GM15510 (cell line): ENCODE data around the gene F5.

Experiments
- POLR2A ChIP-seq: IDR thresholded peaks from 3 replicates; pipeline ENCODE4 v1.6.1; 2011; ENCODE audit warnings: borderline replicate concordance; ENCODE audit not compliant: insufficient read length; ENCODE audit errors: extremely low read depth

The F5 gene

GRCh38 chr1:169571450-169571849 lies 14.8 kb downstream of the F5 start:
- no peak for TF ChIP-seq POLR2A

DNA sequence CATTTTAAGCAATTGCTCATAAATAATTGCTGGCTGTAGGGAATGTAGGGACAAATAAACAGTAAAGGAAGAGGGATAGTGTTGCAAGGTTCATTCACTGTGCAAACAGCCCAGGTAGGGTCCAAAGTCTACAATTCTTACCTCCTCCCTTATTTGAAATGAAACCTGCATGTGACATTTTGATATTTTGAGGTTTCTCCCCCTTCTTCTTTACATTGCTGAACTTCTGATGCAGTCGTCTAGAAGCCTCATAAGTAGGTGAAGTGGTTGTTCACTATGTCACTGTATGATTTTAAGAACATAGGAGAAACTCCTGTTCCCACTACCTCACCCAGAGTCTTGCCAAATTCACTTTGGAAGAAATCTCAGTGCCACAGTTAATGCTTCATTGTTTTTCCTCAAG lies 16.1 kb downstream of the F5 start:
- TF ChIP-seq POLR2A: no peak

- TF ChIP-seq POLR2A: no peak
These were observed 17.8 kb downstream of the F5 start for GRCh38 chr1:169568497-169568896.

- no peak for TF ChIP-seq POLR2A
These were observed 20.7 kb downstream of the F5 start for GRCh38 chr1:169565335-169566271.

DNA sequence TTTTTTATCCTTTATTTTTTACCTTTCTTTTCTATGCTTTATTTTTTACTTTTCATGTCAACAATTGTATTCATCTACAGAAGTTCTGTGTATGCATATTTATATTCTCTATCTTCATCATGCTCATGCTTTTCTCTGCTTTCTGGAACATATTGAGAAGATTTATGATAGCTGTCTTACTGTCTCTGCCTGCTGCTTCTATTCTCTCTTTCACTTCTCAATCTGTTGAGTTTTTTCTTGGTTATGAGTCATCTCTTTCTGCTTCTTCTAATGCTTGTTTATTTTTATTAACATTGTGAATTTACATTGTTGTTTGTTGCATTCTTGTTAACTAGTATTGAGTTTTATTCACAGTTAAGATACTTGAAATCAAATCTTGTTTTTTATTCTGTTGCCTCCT lies 22.6 kb downstream of the F5 start:
- no peak for TF ChIP-seq POLR2A

DNA sequence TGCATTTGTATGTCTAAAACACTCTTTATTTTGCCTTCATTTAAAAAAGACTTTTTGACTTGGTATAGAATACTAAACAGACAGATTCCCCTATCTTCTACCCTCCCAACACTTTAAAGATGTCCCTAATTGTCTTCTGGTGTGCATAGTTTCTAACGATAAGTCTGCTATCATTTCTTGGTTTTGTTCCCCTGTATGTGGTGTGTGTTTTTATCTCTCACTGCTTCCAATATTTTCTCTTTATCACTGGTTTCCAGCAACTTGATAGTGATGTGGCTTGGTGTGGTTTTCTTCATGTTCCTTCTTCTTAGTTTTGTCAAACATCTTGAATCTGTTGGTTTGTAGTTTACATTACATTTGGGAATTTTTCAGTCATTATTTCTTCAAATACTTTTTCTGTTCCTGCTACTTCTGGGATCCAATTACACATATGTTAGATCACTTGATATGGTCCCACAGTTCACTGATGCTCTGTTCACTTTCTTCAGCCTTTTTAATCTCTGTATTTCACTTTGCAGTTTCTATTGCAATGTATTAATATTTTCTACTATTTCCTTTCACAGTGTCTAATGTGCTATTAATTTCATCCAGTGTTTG lies 23.2 kb downstream of the F5 start:
- TF ChIP-seq POLR2A: no peak

DNA sequence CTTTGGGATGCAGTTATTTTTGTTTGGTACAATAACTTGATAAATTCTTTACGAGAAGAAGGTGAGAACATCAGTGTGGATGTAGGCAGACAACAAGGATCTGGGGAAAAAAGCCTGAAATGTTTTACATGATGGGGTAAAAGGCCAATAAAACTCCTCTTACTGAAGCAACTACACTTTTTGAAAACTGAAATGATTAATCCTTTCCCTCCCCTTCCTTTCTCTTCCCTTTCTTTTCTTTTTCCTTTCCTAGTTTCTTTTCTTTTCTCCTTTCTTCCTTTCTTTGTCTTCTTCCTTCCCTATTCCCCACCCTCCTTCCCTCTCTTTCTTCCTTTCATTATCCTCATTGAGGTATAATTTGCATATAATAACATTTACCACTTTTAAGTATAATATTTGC lies 24.6 kb downstream of the F5 start:
- no peak for TF ChIP-seq POLR2A

DNA sequence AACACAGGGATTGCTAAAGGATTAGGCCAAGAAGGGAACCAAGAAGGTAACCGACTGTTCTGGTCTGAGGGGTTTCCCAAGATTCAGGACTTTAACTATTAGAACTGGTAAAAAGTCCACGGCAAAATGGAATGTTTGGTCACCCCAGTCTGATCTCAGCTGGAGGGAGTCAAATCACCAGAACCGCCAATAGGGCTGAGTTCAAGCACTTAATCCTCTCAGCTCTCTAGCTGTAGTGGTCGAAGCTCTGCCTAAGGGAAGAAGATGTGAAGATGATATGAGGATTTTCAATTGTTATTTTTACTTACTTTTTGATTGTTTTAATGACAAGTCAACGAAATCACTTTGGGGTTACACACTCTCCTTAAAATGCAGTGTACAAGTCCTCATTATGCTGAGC lies 29.1 kb downstream of the F5 start:
- no peak for TF ChIP-seq POLR2A

DNA sequence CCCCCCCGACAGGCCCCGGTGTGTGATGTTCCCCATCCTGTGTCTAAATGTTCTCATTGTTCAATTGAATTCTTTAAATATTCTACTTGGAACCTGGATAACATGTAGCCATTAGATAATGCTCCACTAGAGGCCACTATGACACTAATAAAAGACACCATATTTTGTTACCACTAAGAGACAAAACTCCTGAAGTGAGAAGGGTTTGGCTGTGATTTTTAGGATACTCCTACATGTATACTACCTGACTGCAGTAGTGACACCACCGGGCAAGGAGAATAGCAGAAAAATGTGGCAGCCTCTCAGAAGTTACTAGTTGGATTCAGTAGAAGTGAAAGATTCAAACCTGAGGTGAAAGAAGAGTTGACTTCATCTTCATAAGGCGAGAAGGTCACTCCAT lies 36.0 kb downstream of the F5 start:
- TF ChIP-seq POLR2A: no peak

- TF ChIP-seq POLR2A: no peak
These were observed 38.0 kb downstream of the F5 start for GRCh38 chr1:169548282-169548681.

DNA sequence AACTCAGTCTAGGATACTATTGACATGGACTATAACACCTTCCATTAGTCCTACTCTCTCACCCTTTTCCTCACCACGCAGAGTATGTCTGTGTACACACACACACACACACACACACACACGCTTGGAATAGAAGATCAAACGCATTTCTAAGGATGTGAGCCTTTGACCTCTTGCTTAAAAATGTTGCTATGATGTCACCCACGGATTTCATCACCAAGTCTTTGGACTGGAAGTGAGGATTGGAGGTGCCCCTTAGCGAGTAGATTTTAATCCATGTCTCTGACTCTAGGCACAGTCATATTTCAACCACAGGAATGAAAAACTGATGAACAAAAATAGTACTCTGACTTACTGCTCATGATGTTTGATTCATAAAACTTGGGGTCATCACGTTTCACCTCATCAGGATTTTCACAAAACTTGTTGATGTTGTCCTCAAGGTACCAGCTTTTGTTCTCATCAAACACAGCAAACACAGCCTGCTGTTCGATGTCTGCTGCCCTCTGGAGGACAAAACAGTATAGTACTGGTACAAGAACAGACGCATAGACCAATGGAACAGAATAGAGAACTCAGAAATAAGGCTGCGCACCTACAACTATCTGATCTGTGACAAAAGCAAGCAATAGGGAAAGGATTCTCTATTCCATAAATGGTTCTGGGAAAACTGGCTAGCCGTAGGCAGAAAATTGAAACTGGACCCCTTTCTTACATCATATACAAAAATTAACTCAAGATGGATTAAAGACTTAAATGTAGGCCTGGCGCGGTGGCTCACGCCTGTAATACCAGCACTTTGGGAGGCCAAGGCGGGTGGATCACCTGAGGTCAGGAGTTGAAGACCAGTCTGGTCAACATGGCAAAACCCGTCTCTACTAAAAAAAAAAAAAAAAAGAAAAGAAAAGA lies 39.9 kb downstream of the F5 start:
- TF ChIP-seq POLR2A: no peak

- no peak for TF ChIP-seq POLR2A
These were observed 40.8 kb downstream of the F5 start for GRCh38 chr1:169545472-169545871.

DNA sequence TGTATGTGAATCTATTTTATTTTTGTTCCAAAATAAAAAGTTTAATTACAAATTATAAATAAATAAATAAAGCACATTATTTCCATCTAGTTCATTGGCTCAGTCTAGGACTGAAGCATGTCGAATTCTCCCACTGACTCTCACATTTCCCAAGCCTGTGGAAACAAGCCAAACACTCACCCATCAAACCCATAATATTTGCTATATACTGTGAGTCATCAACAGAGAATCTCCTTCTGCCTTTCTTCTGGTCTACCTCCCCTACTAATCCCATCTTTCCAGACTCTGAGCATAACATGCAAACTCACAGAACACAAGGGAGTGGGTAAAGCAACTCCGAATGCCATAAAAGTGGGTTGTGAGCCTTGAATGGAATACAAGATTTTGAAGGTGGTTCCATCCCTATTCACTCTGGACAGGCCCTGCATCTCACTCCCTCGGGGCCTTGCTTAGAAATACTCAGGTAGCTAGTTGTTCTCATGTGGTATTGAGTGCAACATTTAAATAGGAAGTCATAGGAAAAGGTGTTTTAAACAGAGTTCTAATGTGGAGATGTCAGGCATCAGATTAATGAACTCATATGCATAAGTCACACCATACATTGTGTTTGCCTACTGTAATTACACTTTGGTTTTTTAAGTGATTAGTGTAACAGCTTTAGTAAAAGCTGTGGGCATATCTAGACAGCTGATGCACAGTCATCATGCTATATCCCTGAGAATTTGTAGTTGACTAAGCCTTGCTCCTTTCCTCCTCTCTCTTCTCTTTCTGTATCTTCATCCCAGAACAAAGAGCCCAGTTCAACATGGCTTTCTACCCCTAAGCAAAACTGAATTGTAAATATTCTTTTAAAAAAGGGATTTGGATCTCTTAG lies 47.0 kb downstream of the F5 start:
- no peak for TF ChIP-seq POLR2A

- no peak for TF ChIP-seq POLR2A
These were observed 51.6 kb downstream of the F5 start for GRCh38 chr1:169534653-169535052.

DNA sequence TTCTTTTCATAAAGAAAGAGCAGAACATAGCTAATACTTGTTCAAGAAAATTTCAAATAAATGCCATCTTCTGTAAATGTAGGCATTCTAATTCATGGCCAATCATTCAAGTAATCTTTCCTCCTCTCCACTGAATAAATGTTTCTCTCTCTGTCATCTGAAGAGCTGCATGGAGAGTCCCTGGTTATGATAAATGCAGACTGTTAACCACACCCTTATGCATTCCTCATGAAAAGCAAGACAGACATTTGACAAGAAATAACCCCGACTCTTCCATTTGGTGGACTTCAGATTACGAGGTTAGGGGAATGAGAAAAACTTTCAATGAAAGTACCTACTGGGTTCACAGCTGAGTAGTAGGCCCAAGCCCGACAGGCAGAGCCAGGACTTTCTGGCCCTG lies 55.8 kb downstream of the F5 start:
- TF ChIP-seq POLR2A: no peak

- no peak for TF ChIP-seq POLR2A
These were observed 57.1 kb downstream of the F5 start for GRCh38 chr1:169529068-169529642.
